Measurements from ENCODE around the gene CLSTN2.
"Not testable (repeated sequence)": the region's sequence is repeated elsewhere in the genome, so short reads cannot be mapped to it uniquely, and the experiment has no call there.

Gene CLSTN2

GRCh38 chr3:140420621-140421357, 485.8 kb downstream of the CLSTN2 start:
- Histone ChIP-seq H3K79me1 (replicated peaks; ENCODE audit: low read length, poor library complexity, severe bottlenecking) (no peaks in the 10 kb centered on the region), H2AFZ (ENCODE audit: low read depth, low read length) (no peak overlapping the region), H2BK5ac (ENCODE audit: low read depth, low read length, poor library complexity, severe bottlenecking) (no peak overlapping the region), H3K23ac (ENCODE audit: low read length in 2 of 2) (no peak overlapping the region), H3K14ac (ENCODE audit: low read length in 2 of 2) (no peak overlapping the region), H2BK12ac (ENCODE audit: low read length in 2 of 2) (no peak overlapping the region), H3K36me3 (ENCODE audit: control insufficient read depth in 1 of 2, insufficient read depth in 2 of 2, low read depth in 1 of 2, low read length in 2 of 2) (peaks cover 0 to 6% of the 10 kb centered on the region in 2 experiments), H3K4me1 (ENCODE audit: control insufficient read depth, insufficient read depth, low read depth, low read length) (peaks cover 4% of the 10 kb centered on the region), H2BK15ac (ENCODE audit: low read depth, poor library complexity, severe bottlenecking) (no peak overlapping the region), H4K8ac (ENCODE audit: low read length) (no peak overlapping the region), H4K91ac (ENCODE audit: low read length) (no peak overlapping the region), H3K4me3 (ENCODE audit: insufficient read depth in 1 of 2, low read depth in 1 of 2, low read length in 2 of 2) (no peak overlapping the region), H3K4me2 (ENCODE audit: low read length, poor library complexity, severe bottlenecking) (peak overlapping the region; percentile 11), H2AK5ac (ENCODE audit: low read length, severe bottlenecking) (peak overlapping the region; percentile 29), H3K27ac (ENCODE audit: low read length, poor library complexity, severe bottlenecking) (peak overlapping the region; percentile 72), H3K9me3 (ENCODE audit: control insufficient read depth, low read length) (no peaks in the 10 kb centered on the region), H3K27me3 (ENCODE audit: control insufficient read depth in 1 of 2, insufficient read depth in 1 of 2, low read length in 2 of 2) (no peaks in the 10 kb centered on the region), H3K18ac (ENCODE audit: low read depth in 1 of 2, low read length in 2 of 2) (no peak overlapping the region), H3K9ac (ENCODE audit: low read length) (peak overlapping the region; percentile 29), H2BK120ac (ENCODE audit: low read depth, low read length) (no peak overlapping the region), H3K4ac (ENCODE audit: low read depth in 1 of 2, low read length in 2 of 2) (no peak overlapping the region)
- DNase-seq, result peak; percentile 20
- WGBS, result 48% methylated on average over 9 of the region's 9 CpGs

- 89% methylated on average over 1 of the region's 1 CpG for WGBS
- H3K27me3 ChIP-seq (ENCODE audit: control insufficient read depth in 1 of 2, insufficient read depth in 1 of 2, low read length in 2 of 2), result no peaks in the 10 kb centered on the region
- H2AFZ ChIP-seq (ENCODE audit: low read depth, low read length), result no peak overlapping the region
- no peak overlapping the region for H3K18ac ChIP-seq (ENCODE audit: low read depth in 1 of 2, low read length in 2 of 2)
- no peak overlapping the region for H4K91ac ChIP-seq (ENCODE audit: low read length)
- H2AK5ac ChIP-seq (ENCODE audit: low read length, severe bottlenecking), result peak overlapping the region; percentile 85
- H3K36me3 ChIP-seq (ENCODE audit: control insufficient read depth in 1 of 2, insufficient read depth in 2 of 2, low read depth in 1 of 2, low read length in 2 of 2), result peaks cover 0 to 6% of the 10 kb centered on the region in 2 experiments
- H2BK120ac ChIP-seq (ENCODE audit: low read depth, low read length), result no peak overlapping the region
- H2BK5ac ChIP-seq (ENCODE audit: low read depth, low read length, poor library complexity, severe bottlenecking), result peak overlapping the region; percentile 59
- H3K9me3 ChIP-seq (ENCODE audit: control insufficient read depth, low read length), result no peaks in the 10 kb centered on the region
- H2BK12ac ChIP-seq (ENCODE audit: low read length in 2 of 2), result no peak overlapping the region
- no peak overlapping the region for H3K9ac ChIP-seq (ENCODE audit: low read length)
- H3K14ac ChIP-seq (ENCODE audit: low read length in 2 of 2), result no peak overlapping the region
- no peak overlapping the region for H3K23ac ChIP-seq (ENCODE audit: low read length in 2 of 2)
- no peak overlapping the region for H3K4me2 ChIP-seq (ENCODE audit: low read length, poor library complexity, severe bottlenecking)
- peaks cover 4% of the 10 kb centered on the region for H3K4me1 ChIP-seq (ENCODE audit: control insufficient read depth, insufficient read depth, low read depth, low read length)
- H3K4ac ChIP-seq (ENCODE audit: low read depth in 1 of 2, low read length in 2 of 2), result no peak overlapping the region
- no peak for DNase-seq
- H3K27ac ChIP-seq (ENCODE audit: low read length, poor library complexity, severe bottlenecking), result no peak overlapping the region
- no peak overlapping the region for H3K4me3 ChIP-seq (ENCODE audit: insufficient read depth in 1 of 2, low read depth in 1 of 2, low read length in 2 of 2)
- H4K8ac ChIP-seq (ENCODE audit: low read length), result no peak overlapping the region
- no peak overlapping the region for H2BK15ac ChIP-seq (ENCODE audit: low read depth, poor library complexity, severe bottlenecking)
- H3K79me1 ChIP-seq (replicated peaks; ENCODE audit: low read length, poor library complexity, severe bottlenecking), result no peaks in the 10 kb centered on the region
Measured at GRCh38 chr3:140421884-140422283, 486.9 kb downstream of the CLSTN2 start.

- 84% methylated on average over 3 of the region's 4 CpGs for WGBS
- H3K9me3 ChIP-seq (ENCODE audit: control insufficient read depth, low read length), result no peaks in the 10 kb centered on the region
- no peak for DNase-seq
- H2AFZ ChIP-seq (ENCODE audit: low read depth, low read length), result no peak overlapping the region
- H3K4me3 ChIP-seq (ENCODE audit: insufficient read depth in 1 of 2, low read depth in 1 of 2, low read length in 2 of 2), result no peak overlapping the region
- no peak overlapping the region for H3K4me2 ChIP-seq (ENCODE audit: low read length, poor library complexity, severe bottlenecking)
- peak overlapping the region in 1 of 2 experiments; percentile 13 for H3K4ac ChIP-seq (ENCODE audit: low read depth in 1 of 2, low read length in 2 of 2)
- peak overlapping the region; percentile 85 for H2AK5ac ChIP-seq (ENCODE audit: low read length, severe bottlenecking)
- H3K9ac ChIP-seq (ENCODE audit: low read length), result peak overlapping the region; percentile 39
- H3K14ac ChIP-seq (ENCODE audit: low read length in 2 of 2), result no peak overlapping the region
- no peaks in the 10 kb centered on the region for H3K27me3 ChIP-seq (ENCODE audit: control insufficient read depth in 1 of 2, insufficient read depth in 1 of 2, low read length in 2 of 2)
- no peaks in the 10 kb centered on the region for H3K79me1 ChIP-seq (replicated peaks; ENCODE audit: low read length, poor library complexity, severe bottlenecking)
- peaks cover 0 to 6% of the 10 kb centered on the region in 2 experiments for H3K36me3 ChIP-seq (ENCODE audit: control insufficient read depth in 1 of 2, insufficient read depth in 2 of 2, low read depth in 1 of 2, low read length in 2 of 2)
- H3K27ac ChIP-seq (ENCODE audit: low read length, poor library complexity, severe bottlenecking), result peak overlapping the region; percentile 69
- H2BK15ac ChIP-seq (ENCODE audit: low read depth, poor library complexity, severe bottlenecking), result no peak overlapping the region
- no peak overlapping the region for H2BK12ac ChIP-seq (ENCODE audit: low read length in 2 of 2)
- no peak overlapping the region for H3K23ac ChIP-seq (ENCODE audit: low read length in 2 of 2)
- peaks cover 4% of the 10 kb centered on the region for H3K4me1 ChIP-seq (ENCODE audit: control insufficient read depth, insufficient read depth, low read depth, low read length)
- peak overlapping the region; percentile 37 for H2BK120ac ChIP-seq (ENCODE audit: low read depth, low read length)
- H3K18ac ChIP-seq (ENCODE audit: low read depth in 1 of 2, low read length in 2 of 2), result no peak overlapping the region
- H2BK5ac ChIP-seq (ENCODE audit: low read depth, low read length, poor library complexity, severe bottlenecking), result peak overlapping the region; percentile 92
- no peak overlapping the region for H4K91ac ChIP-seq (ENCODE audit: low read length)
- H4K8ac ChIP-seq (ENCODE audit: low read length), result no peak overlapping the region
Measured at GRCh38 chr3:140423146-140423545, 488.2 kb downstream of the CLSTN2 start.

GRCh38 chr3:140423574-140423973, 488.6 kb downstream of the CLSTN2 start:
- not testable (repeated sequence) for H3K79me1 ChIP-seq (replicated peaks; ENCODE audit: low read length, poor library complexity, severe bottlenecking); H4K8ac ChIP-seq (ENCODE audit: low read length); H3K36me3 ChIP-seq (ENCODE audit: control insufficient read depth in 1 of 2, insufficient read depth in 2 of 2, low read depth in 1 of 2, low read length in 2 of 2); H3K4me1 ChIP-seq (ENCODE audit: control insufficient read depth, insufficient read depth, low read depth, low read length); H3K4me3 ChIP-seq (ENCODE audit: insufficient read depth in 1 of 2, low read depth in 1 of 2, low read length in 2 of 2); H3K4ac ChIP-seq (ENCODE audit: low read depth in 1 of 2, low read length in 2 of 2); H3K9me3 ChIP-seq (ENCODE audit: control insufficient read depth, low read length); H3K18ac ChIP-seq (ENCODE audit: low read depth in 1 of 2, low read length in 2 of 2); H3K4me2 ChIP-seq (ENCODE audit: low read length, poor library complexity, severe bottlenecking); H2BK120ac ChIP-seq (ENCODE audit: low read depth, low read length); DNase-seq; H2BK15ac ChIP-seq (ENCODE audit: low read depth, poor library complexity, severe bottlenecking); H3K14ac ChIP-seq (ENCODE audit: low read length in 2 of 2); H3K27me3 ChIP-seq (ENCODE audit: control insufficient read depth in 1 of 2, insufficient read depth in 1 of 2, low read length in 2 of 2); H2BK12ac ChIP-seq (ENCODE audit: low read length in 2 of 2); H3K23ac ChIP-seq (ENCODE audit: low read length in 2 of 2); H2AFZ ChIP-seq (ENCODE audit: low read depth, low read length); H4K91ac ChIP-seq (ENCODE audit: low read length)
- H2AK5ac ChIP-seq (ENCODE audit: low read length, severe bottlenecking), result peak overlapping the region; percentile 90
- peak overlapping the region; percentile 69 for H3K27ac ChIP-seq (ENCODE audit: low read length, poor library complexity, severe bottlenecking)
- peak overlapping the region; percentile 92 for H2BK5ac ChIP-seq (ENCODE audit: low read depth, low read length, poor library complexity, severe bottlenecking)
- WGBS, result 65% methylated on average over 1 of the region's 2 CpGs
- H3K9ac ChIP-seq (ENCODE audit: low read length), result peak overlapping the region; percentile 39
